ENCODE data around the gene SRBD1.

Gene SRBD1

DNA sequence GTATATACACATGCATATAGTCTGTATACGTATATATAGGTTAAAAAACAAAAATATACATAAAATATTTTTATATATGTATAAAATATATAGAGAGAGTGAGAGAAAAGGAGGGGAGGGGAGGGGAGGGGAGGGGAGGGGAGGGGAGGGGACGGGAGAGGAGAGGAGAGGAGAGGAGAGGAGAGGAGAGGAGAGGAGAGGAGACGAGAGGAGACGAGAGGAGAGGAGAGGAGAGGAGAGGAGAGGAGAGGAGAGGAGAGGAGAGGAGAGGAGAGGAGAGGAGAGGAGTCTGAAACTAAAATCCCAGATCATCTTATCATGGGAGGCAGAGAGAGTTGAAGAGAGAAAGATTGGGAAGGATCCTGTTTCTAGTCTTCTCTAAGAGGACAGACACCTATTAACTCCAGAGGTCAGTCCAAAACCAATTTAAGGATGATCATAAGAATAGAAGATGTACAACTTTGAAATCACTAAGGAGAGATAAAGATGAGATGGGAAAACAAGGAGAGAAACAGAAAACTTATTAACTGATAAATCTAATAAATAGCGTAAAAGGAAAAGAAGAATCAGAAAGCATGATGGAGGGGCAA is 195.4 kb downstream of the SRBD1 start:
- H3K27ac ChIP-seq (ENCODE audit: low read depth, low read length): no peak overlapping the region
- peaks cover 18% of the 10 kb centered on the region for H3K36me3 ChIP-seq (ENCODE audit: control insufficient read depth, insufficient read depth, low read length)
- H3K4me3 ChIP-seq (ENCODE audit: low read depth, low read length): no peak overlapping the region
- peaks cover 22% of the 10 kb centered on the region for H3K4me1 ChIP-seq (ENCODE audit: control insufficient read depth, insufficient read depth, low read length)
- no peaks in the 10 kb centered on the region for H3K9me3 ChIP-seq (ENCODE audit: control insufficient read depth, insufficient read depth, low read depth, low read length)
- H3K27me3 ChIP-seq (ENCODE audit: control insufficient read depth, insufficient read depth, low read length): no peaks in the 10 kb centered on the region
- no peak overlapping the region for H3K9ac ChIP-seq (ENCODE audit: low read length)

DNA sequence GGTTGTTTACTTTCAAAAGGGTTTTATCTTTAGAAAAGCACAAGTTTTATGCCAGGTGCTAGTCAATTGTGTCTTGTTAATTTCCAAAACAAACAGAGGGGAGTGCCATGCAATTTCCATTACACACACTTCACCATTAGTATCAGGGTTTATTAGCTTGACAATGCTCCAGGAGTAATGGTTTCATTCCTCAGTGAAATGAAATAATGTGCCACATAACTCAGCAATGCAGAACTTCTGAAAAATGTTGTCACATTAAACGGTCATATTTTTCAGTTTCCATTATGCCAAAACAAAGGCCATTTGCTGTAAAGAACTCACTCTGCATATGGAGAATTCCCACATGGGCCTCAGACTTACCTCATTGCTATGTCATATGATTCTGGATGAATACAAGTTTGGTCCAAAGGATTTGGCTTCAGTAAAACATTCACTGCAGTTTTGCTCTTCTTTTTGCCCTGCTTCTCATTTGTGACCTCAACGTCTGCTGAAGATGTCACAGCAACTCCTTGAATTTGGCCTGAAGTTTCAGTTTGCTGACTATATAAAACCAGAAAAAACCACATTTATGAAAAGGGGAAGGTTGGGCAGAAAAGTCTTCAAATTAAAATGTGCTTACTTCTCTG is 198.2 kb downstream of the SRBD1 start:
- H3K4me1 ChIP-seq (ENCODE audit: control insufficient read depth, insufficient read depth, low read length): peaks cover 22% of the 10 kb centered on the region
- no peak overlapping the region for H3K4me3 ChIP-seq (ENCODE audit: low read depth, low read length)
- H3K9ac ChIP-seq (ENCODE audit: low read length): no peak overlapping the region
- peaks cover 12% of the 10 kb centered on the region for H3K36me3 ChIP-seq (ENCODE audit: control insufficient read depth, insufficient read depth, low read length)
- H3K27ac ChIP-seq (ENCODE audit: low read depth, low read length): peak overlapping the region; percentile 76
- no peaks in the 10 kb centered on the region for H3K9me3 ChIP-seq (ENCODE audit: control insufficient read depth, insufficient read depth, low read depth, low read length)
- no peaks in the 10 kb centered on the region for H3K27me3 ChIP-seq (ENCODE audit: control insufficient read depth, insufficient read depth, low read length)

DNA sequence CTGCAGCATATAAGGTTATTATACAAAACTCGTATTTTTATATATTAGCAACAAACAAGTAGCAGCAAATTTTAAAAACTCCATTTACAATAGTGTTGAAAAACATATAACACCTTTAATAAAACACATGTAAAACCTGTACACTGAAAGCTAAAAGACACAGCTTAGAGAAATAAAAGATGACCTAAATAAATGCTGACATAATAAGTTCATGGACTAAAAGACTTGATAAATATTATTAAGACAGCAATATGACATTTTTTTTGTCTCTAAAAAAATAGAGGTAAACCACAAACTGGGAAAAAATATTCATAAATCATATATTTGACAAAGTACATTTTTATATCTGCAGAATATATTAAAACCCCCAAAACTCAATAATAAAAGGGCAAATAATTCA is 201.4 kb downstream of the SRBD1 start:
- no peak overlapping the region for H3K27ac ChIP-seq (ENCODE audit: low read depth, low read length)
- H3K4me1 ChIP-seq (ENCODE audit: control insufficient read depth, insufficient read depth, low read length): peaks cover 30% of the 10 kb centered on the region
- no peaks in the 10 kb centered on the region for H3K27me3 ChIP-seq (ENCODE audit: control insufficient read depth, insufficient read depth, low read length)
- no peaks in the 10 kb centered on the region for H3K9me3 ChIP-seq (ENCODE audit: control insufficient read depth, insufficient read depth, low read depth, low read length)
- H3K36me3 ChIP-seq (ENCODE audit: control insufficient read depth, insufficient read depth, low read length): peaks cover 5% of the 10 kb centered on the region
- H3K9ac ChIP-seq (ENCODE audit: low read length): no peak overlapping the region
- no peak overlapping the region for H3K4me3 ChIP-seq (ENCODE audit: low read depth, low read length)

DNA sequence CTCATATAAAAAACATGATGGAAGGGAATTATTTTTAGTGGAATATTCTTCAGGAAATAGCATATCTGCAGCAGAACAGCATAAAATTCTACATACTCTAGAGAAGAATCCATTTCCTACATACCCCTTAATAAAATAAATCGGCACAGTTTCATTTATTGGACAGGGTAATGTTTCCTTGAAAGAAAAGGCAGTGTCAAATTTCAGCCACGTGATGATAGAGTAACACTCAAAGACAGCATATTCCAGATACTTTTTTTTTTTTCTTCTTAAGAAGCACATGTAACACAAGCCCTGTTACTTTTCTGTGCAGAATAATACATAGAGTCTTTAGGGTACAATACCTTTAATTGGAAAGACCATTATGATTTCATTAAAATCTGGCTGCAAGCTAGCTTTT is 204.4 kb downstream of the SRBD1 start:
- peaks cover 22% of the 10 kb centered on the region for H3K4me1 ChIP-seq (ENCODE audit: control insufficient read depth, insufficient read depth, low read length)
- H3K4me3 ChIP-seq (ENCODE audit: low read depth, low read length): no peak overlapping the region
- H3K27ac ChIP-seq (ENCODE audit: low read depth, low read length): no peak overlapping the region
- no peaks in the 10 kb centered on the region for H3K36me3 ChIP-seq (ENCODE audit: control insufficient read depth, insufficient read depth, low read length)
- no peak overlapping the region for H3K9ac ChIP-seq (ENCODE audit: low read length)
- no peaks in the 10 kb centered on the region for H3K27me3 ChIP-seq (ENCODE audit: control insufficient read depth, insufficient read depth, low read length)
- no peaks in the 10 kb centered on the region for H3K9me3 ChIP-seq (ENCODE audit: control insufficient read depth, insufficient read depth, low read depth, low read length)

DNA sequence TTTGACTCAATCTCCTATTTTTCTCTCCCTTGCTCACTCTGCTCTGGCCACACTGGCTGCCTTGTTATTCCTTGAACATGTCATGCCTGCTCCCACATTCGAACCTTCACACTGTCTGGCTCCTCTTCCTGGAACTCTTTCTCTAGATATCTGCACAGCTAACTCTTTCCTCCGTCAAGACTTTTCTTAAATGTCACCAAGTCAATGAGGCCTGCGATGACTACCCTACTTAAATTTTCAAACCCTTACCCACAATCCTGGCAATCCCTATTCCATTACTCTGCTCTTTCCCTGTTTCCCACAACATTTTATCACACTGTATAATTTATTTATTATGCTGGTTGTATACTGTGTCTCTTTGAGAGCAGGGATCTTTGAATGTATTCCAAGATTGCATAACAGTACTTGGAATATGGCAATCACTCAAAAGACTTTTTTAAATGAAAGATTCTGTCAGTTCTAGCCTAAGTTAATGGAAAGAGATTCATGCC is 206.2 kb downstream of the SRBD1 start:
- Histone ChIP-seq H3K4me1 (ENCODE audit: control insufficient read depth, insufficient read depth, low read length) (peaks cover 24% of the 10 kb centered on the region), H3K36me3 (ENCODE audit: control insufficient read depth, insufficient read depth, low read length) (no peaks in the 10 kb centered on the region), H3K27ac (ENCODE audit: low read depth, low read length) (no peak overlapping the region), H3K4me3 (ENCODE audit: low read depth, low read length) (no peak overlapping the region), H3K9me3 (ENCODE audit: control insufficient read depth, insufficient read depth, low read depth, low read length) (no peaks in the 10 kb centered on the region), H3K9ac (ENCODE audit: low read length) (no peak overlapping the region), H3K27me3 (ENCODE audit: control insufficient read depth, insufficient read depth, low read length) (no peaks in the 10 kb centered on the region)

DNA sequence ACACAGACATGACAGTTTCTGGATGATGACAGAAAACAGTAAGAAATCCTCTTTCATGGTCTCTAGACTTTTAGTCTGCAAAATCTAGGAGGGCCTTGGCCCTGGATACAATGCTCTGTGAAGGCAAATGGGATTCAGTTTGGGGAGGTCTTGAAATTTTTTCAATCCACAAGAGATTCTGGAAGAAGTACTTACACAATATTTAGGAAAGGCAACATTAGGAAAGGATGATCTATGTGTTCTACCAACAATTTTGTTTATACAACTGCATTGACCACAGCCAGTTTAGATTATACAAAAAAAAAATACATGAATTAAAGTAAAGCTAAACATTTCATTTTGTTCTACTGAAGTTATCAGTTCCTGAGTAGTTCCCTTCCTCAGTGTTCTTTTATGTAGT is 208.0 kb downstream of the SRBD1 start:
- Histone ChIP-seq H3K36me3 (ENCODE audit: control insufficient read depth, insufficient read depth, low read length) (no peaks in the 10 kb centered on the region), H3K27me3 (ENCODE audit: control insufficient read depth, insufficient read depth, low read length) (no peaks in the 10 kb centered on the region), H3K4me1 (ENCODE audit: control insufficient read depth, insufficient read depth, low read length) (peaks cover 24% of the 10 kb centered on the region), H3K9ac (ENCODE audit: low read length) (no peak overlapping the region), H3K4me3 (ENCODE audit: low read depth, low read length) (no peak overlapping the region), H3K9me3 (ENCODE audit: control insufficient read depth, insufficient read depth, low read depth, low read length) (no peaks in the 10 kb centered on the region), H3K27ac (ENCODE audit: low read depth, low read length) (no peak overlapping the region)

DNA sequence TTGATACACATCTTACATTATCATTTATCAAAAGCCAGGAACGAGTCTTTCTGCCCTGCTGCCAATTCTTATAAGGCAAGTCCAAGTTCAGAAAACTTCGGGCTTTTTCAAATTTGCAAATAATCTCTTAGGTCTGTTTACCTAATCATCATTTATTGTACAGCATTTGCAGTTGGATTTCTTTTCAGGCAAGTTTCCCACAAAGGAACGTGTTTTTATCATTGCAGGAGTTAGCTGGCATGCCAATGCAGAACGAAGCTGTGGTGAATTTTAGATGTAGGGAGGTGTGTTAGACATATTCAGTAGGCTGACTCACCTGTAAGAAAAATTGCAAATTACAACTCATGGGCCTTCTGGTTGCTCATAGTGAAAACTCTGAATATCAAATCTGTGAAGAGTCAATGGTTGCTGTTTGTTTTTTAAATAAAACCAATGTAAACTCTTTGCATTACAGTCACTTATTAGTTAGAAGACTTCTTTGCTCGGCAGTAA is 209.6 kb downstream of the SRBD1 start:
- H3K27ac ChIP-seq (ENCODE audit: low read depth, low read length): no peak overlapping the region
- no peaks in the 10 kb centered on the region for H3K9me3 ChIP-seq (ENCODE audit: control insufficient read depth, insufficient read depth, low read depth, low read length)
- no peaks in the 10 kb centered on the region for H3K27me3 ChIP-seq (ENCODE audit: control insufficient read depth, insufficient read depth, low read length)
- H3K4me3 ChIP-seq (ENCODE audit: low read depth, low read length): no peak overlapping the region
- no peak overlapping the region for H3K9ac ChIP-seq (ENCODE audit: low read length)
- peaks cover 24% of the 10 kb centered on the region for H3K4me1 ChIP-seq (ENCODE audit: control insufficient read depth, insufficient read depth, low read length)
- H3K36me3 ChIP-seq (ENCODE audit: control insufficient read depth, insufficient read depth, low read length): no peaks in the 10 kb centered on the region

DNA sequence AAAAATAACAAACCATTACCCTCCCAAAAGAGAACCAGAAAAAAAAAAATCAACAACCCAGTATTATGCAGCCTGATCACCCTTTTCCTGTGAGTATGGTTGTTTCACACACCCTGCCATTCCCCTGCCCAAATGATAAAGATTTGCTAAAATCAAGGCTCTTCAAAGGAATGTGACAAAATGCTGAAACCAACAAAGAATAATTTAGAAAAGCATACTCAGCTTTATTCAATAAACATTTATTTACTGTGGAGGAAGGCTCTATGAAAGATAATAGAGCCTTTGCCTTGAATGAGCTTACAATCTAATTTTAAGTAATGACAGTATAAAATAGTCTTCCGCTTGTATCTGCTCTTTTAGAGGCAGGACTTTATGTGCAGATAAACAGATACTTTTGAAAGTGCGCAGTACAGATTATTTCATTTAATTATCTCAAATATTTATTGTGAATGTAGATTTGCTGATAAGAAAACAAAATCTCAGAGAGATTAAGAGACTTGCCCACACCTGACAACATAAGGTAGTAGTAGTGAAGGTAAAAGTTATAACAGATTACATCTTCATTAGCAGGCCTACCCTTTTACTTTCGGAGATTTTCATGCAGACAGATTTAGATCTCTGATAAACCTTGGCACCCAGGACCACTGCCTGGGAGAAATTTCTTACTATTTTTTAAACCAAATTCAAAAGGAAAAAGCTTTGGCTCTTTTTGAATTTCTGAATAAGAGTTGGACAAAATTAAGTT is 211.9 kb downstream of the SRBD1 start:
- Histone ChIP-seq H3K4me1 (ENCODE audit: control insufficient read depth, insufficient read depth, low read length) (peaks cover 22% of the 10 kb centered on the region), H3K4me3 (ENCODE audit: low read depth, low read length) (no peak overlapping the region), H3K9ac (ENCODE audit: low read length) (no peak overlapping the region), H3K9me3 (ENCODE audit: control insufficient read depth, insufficient read depth, low read depth, low read length) (no peaks in the 10 kb centered on the region), H3K27ac (ENCODE audit: low read depth, low read length) (no peak overlapping the region), H3K36me3 (ENCODE audit: control insufficient read depth, insufficient read depth, low read length) (no peaks in the 10 kb centered on the region), H3K27me3 (ENCODE audit: control insufficient read depth, insufficient read depth, low read length) (no peaks in the 10 kb centered on the region)

DNA sequence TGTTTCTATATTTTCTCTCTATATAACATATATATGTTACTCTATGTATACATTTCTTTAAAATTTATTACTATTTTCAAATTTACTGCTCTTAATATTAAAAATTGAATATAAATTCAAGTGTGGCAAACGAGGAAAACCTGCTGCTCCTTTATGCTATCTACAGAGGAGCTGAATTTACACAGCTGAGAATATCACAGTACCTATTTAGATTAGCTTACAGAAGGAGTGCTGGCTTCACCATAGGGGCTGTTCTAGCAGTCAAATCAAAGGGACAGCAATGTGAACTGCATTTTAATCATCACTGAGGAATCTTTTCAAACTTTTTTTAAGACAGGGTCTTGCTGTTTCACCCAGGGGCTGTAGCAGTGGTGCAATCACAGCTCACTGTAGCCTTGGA is 213.8 kb downstream of the SRBD1 start:
- Histone ChIP-seq H3K9ac (ENCODE audit: low read length) (no peak overlapping the region), H3K27me3 (ENCODE audit: control insufficient read depth, insufficient read depth, low read length) (no peaks in the 10 kb centered on the region), H3K9me3 (ENCODE audit: control insufficient read depth, insufficient read depth, low read depth, low read length) (no peaks in the 10 kb centered on the region), H3K4me3 (ENCODE audit: low read depth, low read length) (no peak overlapping the region), H3K4me1 (ENCODE audit: control insufficient read depth, insufficient read depth, low read length) (peaks cover 16% of the 10 kb centered on the region), H3K36me3 (ENCODE audit: control insufficient read depth, insufficient read depth, low read length) (no peaks in the 10 kb centered on the region), H3K27ac (ENCODE audit: low read depth, low read length) (no peak overlapping the region)

DNA sequence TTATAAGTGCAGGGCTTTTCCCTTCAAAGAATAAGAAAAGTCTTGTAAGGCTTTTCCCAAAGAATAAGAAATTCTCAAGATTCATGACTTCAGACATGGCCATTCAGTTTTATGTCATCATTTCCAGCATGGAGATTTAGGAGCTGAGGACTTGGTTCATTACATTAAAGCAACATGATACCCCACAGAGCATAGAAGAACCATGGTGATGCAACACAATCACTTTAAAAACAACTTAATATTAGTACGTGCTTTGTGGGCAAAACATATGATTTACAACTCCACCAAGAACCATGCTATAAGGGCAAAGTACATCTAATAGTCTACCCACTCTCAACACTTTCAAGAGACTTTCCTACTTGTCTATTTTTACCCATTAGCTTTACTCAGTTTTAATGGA is 214.4 kb downstream of the SRBD1 start:
- Histone ChIP-seq H3K4me1 (ENCODE audit: control insufficient read depth, insufficient read depth, low read length) (peaks cover 14% of the 10 kb centered on the region), H3K9me3 (ENCODE audit: control insufficient read depth, insufficient read depth, low read depth, low read length) (no peaks in the 10 kb centered on the region), H3K36me3 (ENCODE audit: control insufficient read depth, insufficient read depth, low read length) (no peaks in the 10 kb centered on the region), H3K27me3 (ENCODE audit: control insufficient read depth, insufficient read depth, low read length) (no peaks in the 10 kb centered on the region), H3K4me3 (ENCODE audit: low read depth, low read length) (no peak overlapping the region), H3K9ac (ENCODE audit: low read length) (no peak overlapping the region), H3K27ac (ENCODE audit: low read depth, low read length) (no peak overlapping the region)

DNA sequence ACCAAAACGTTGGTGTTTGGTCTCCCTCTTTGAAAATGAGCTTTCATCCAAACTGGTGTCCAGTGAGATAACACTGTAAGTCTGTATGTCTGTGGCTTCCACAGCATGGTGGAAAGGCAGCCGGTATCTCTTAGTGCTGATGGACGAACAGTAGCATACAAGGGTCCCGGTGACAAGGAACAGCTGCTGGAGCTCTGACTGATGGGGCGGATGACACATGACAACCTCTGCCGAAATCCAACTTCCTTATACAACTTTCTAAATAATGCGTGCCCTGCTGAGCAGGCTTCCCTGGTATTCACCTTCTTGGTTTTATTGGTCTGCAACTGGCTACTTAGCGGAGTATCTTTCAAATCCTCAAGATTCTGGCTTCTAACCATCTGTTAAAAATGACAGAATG is 216.2 kb downstream of the SRBD1 start:
- no peak overlapping the region for H3K27ac ChIP-seq (ENCODE audit: low read depth, low read length)
- no peak overlapping the region for H3K9ac ChIP-seq (ENCODE audit: low read length)
- H3K27me3 ChIP-seq (ENCODE audit: control insufficient read depth, insufficient read depth, low read length): no peaks in the 10 kb centered on the region
- H3K4me3 ChIP-seq (ENCODE audit: low read depth, low read length): no peak overlapping the region
- peaks cover 27% of the 10 kb centered on the region for H3K4me1 ChIP-seq (ENCODE audit: control insufficient read depth, insufficient read depth, low read length)
- H3K36me3 ChIP-seq (ENCODE audit: control insufficient read depth, insufficient read depth, low read length): no peaks in the 10 kb centered on the region
- no peaks in the 10 kb centered on the region for H3K9me3 ChIP-seq (ENCODE audit: control insufficient read depth, insufficient read depth, low read depth, low read length)
